ENCODE results near the gene ANKRD55.
A peak's percentile ranks its signal among the peaks of the same experiment; 100 is the strongest.
"Not testable (repeated sequence)": the region's sequence is repeated elsewhere in the genome, so short reads cannot be mapped to it uniquely, and the experiment has no call there.

ANKRD55 gene

DNA sequence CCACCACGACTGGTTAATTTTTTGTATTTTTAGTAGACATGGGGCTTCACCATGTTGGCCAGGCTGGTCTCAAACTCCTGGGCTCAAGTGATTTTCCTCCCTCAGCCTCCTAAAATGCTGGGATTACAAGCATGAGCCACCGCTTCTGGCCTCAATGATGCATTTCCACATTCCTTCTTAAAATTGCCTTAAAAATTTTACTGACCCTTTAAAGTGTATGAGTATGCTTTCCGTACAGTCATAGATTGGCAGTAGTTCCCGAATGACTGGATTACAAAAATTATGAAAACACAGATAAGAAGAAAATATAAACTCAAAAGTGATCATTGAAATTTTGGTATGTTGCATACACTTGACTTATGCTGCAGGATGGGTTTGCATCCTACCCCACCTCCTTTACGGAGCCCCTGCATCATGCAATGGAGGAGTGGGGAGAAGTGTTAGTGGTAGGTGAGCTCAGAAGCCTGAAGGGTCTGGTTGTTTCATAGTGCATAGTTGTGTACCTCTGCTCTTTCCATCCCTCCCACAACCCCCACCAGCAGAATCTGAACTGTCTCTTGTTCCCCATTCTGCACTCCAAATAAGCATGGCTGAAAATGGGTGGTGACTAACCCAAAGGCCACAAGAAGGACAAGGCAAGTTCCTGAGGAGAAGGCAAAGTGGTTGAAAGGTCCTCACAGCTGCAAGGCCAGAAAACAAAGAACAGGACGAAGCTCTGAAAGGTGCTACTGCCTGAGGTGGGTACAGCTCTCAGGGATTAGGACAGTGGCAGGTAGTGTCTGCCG is 26.8 kb downstream of the ANKRD55 start:
- no peak for DNase-seq

DNA sequence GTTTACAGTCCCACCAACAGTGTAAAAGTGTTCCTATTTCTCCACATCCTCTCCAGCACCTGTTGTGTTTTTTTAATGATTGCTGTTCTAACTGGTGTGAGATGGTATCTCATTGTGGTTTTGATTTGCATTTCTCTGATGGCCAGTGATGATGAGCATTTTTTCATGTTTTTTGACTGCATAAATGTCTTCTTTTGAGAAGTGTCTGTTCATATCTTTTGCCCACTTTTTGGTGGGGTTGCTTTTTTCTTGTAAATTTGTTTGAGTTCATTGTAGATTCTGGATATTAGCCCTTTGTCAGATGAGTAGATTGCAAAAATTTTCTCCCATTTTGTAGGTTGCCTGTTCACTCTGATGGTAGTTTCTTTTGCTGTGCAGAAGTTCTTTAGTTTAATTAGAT is 29.2 kb downstream of the ANKRD55 start:
- DNase-seq: not testable (repeated sequence)

GRCh38 chr5:56202483-56202882 is 30.6 kb downstream of the ANKRD55 start:
- DNase-seq: no peak

DNA sequence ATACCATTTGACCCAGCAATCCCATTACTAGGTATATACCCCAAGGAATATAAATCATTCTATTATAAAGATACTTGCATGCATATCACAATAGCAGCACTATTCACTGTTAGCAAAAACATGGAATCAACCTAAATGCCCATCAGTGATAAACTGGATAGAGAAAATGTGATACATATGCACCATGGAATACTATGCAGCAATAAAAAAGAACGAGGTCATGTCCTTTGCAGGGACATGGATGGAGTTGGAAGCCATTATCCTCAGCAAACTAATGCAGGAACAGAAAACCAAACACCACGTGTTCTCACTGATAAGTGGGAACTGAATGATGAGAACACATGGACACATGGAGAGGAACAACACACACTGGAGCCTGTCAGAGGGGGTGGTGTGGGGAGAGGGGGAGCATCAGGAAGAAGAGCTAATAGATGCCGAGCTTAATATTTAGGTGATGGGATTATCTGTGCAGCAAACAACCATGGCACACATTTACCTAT is 31.3 kb downstream of the ANKRD55 start:
- not testable (repeated sequence) for DNase-seq

- peak; percentile 43 to 60 for DNase-seq
Observed at GRCh38 chr5:56200971-56201666, 32.0 kb downstream of the ANKRD55 start.

- DNase-seq: no peak
Observed at GRCh38 chr5:56195016-56195415, 38.1 kb downstream of the ANKRD55 start.

- DNase-seq: no peak
Observed at GRCh38 chr5:56192246-56192645, 40.9 kb downstream of the ANKRD55 start.

- DNase-seq: no peak
Observed at GRCh38 chr5:56191656-56192055, 41.5 kb downstream of the ANKRD55 start.

DNA sequence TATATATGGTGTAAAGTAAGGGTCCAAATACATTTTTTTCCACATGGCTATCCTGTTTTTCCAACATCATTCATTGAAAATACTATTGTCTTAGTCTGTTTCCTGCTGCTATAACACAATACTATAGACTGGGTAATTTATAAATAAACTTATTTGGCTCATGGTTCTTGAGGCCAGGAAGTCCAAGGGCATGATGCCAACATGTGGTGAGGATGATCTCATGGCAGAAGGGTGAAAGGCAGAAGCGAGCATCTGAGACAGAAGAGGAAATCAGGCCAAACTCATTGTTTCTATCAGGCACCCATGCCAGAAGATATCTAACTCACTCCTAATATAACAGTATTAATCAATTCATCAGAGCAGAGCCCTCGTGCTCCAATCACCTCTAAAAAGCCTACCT is 42.6 kb downstream of the ANKRD55 start:
- peak in 1 of 2 experiments; percentile 38 for DNase-seq

DNA sequence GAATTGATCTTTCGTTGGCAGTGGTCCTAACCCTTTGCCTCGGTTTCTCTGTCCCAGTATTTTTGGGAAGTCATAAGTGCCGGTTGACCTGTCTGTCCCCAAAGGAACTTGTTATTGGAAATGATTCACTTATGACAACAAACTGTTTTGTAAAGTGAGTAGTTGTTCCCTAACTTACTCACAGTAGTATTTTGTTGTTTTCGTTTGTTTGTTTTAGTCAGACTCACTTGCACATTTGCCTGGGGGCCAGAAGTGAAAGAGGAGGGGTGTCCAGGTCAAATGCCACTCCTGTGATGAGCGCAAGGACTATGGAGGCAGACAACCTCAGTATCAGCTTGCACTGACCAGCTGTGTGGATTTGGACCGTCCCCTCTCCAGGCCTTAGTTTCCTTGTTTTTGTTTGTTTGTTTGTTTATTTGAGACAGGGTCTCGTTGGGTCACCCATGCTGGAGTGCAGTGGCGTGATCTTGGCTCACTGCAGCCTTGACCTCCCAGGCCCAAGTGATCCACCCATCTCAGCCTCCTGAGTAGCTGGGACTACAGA is 47.3 kb downstream of the ANKRD55 start:
- no peak for DNase-seq

- DNase-seq: no peak
Observed at GRCh38 chr5:56183506-56183905, 49.6 kb downstream of the ANKRD55 start.

GRCh38 chr5:56179442-56179841 is 53.7 kb downstream of the ANKRD55 start:
- DNase-seq: no peak

DNA sequence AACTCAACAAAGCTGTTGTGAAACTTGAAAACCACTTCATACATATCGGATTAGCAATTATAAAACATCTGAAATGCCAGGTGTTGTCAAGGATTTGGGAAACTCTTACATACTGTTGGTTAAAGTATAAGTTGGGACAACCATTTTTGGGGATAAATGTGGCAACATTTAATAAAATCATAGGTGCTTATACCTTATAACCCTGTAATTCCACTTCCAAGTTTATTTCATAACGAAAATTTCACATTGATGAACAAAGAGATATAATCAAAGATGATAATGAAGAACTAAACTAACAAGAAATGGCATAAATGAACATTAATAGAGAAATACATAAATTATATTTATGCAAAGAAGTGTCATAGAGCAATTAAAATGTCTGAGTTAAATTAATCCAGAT is 54.3 kb downstream of the ANKRD55 start:
- no peak for DNase-seq

GRCh38 chr5:56176871-56177533 is 56.1 kb downstream of the ANKRD55 start:
- no peak for DNase-seq

DNA sequence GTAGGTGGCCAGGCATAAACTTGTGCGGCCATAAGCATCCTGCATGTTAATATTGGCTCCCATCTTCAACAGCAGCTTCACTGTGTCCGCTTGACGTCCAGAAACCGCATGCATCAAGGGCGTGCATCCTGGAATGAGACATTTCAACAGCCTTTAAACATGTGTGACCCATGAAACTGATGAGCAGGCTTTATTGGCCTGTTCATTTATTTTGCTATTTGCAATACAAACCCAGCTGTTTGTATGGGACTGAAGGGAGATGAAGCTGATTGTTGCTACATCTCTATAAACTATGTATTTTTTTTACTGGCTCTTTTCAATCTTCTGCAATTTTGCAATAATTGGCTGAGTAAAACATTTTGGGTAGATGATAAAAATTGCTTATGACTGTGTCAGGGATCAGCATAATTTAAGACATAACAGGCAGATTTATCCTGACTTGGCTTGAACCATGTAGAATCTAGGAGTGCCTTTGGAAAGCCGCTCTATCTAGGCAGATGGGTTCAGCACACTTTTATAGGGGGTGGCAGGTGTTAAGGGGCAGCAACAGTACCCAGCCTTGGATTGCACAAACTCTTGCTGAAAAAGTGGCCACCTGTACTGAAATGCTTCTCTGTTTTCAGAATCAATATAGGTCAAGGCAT is 56.9 kb downstream of the ANKRD55 start:
- DNase-seq: no peak

- DNase-seq: no peak
Observed at GRCh38 chr5:56175488-56175887, 57.6 kb downstream of the ANKRD55 start.

DNA sequence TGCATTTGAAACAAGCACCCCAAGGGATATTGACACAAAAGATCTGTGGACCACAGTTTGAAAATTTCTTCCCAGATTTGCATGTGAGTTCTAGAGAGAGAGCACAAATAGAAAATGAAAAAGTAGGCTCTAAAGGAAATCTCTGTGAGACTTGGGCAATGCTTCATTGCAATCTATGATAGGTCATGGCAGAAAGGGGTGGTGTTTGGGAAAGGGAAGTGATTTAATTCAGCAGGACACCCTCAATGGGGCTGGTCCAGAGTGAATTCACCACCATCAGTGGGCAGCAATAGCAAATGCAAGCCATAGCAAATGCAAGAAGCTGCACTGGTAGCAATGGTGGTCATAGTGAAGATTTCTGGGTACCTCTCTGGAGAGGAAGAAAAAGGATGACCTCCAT is 58.1 kb downstream of the ANKRD55 start:
- no peak for DNase-seq

DNA sequence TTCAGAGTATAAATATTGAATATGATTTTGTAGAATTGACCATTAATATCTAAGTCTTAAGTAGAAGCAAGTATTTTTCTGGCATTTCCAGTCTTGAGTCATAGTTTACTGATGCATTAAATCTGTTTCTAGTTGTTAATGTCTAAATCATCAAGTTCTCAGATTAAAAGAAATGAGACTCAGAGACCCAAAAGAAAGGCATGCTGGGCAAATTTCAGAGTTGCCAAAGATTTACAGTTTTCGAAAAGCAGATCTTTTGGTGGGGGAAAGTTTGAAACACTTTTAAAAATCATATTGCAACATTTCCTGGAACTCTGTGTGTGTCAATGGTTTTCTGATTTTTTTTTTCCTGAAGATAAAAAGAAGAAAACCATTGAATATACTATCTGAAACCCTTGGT is 60.9 kb downstream of the ANKRD55 start:
- DNase-seq: no peak

DNA sequence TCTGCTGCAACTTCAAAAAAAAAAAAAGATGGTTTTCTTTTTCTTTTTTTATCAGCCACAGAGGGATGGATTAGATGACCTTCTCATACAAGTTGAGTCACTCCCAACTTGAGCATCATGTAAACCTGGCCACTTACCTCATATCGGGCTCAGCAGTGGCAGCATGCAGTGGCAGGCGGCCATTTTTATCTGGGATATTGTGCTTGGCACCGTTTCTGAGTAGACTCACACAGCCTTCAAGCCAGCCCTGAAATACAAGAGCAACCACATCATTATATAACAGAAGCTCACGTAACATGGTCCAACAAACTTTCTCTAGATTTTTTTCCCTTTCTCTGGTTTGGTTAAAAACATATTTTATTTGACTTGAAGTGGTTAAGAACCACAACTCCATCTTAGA is 62.6 kb downstream of the ANKRD55 start:
- DNase-seq: no peak

- no peak for DNase-seq
Observed at GRCh38 chr5:56169949-56170348, 63.2 kb downstream of the ANKRD55 start.

DNA sequence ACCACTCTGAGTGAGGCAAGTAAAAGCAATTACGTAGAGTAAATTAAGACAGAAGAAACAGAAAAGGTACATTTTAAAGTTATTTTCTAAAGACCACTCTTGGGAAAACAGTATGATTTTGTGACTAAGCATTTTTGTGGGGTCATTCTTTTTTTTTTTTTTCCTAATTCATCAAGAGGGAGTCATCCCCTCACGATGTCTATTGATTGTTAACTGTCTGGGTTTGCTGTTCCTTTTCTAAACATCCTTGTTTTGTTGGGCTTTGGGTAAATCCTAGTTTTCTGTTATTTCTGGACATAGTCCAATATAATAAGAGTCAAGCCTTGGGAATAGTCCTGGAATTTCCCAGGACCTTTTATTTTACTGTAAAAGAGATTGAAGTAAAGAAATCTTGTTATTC is 63.8 kb downstream of the ANKRD55 start:
- DNase-seq: no peak

DNA sequence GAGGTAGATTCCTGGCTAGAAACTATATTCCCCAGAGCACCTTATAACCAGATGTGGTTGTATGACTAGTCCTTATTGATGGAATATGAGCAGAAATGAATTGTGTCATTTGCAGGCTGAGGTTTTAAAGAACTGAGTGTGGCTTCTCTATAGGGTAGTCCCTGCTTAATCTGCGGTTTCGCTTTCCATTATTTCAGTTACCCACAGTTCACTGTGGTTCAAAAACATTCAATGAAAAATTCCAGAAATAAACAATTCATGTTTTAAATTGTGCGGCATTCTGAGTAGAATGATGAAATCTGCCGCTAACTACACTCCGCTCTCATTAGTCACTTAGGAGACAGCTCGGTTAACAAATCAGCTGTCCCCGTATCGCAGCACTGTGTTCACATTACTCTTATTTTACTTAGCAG is 65.1 kb downstream of the ANKRD55 start:
- DNase-seq: no peak

DNA sequence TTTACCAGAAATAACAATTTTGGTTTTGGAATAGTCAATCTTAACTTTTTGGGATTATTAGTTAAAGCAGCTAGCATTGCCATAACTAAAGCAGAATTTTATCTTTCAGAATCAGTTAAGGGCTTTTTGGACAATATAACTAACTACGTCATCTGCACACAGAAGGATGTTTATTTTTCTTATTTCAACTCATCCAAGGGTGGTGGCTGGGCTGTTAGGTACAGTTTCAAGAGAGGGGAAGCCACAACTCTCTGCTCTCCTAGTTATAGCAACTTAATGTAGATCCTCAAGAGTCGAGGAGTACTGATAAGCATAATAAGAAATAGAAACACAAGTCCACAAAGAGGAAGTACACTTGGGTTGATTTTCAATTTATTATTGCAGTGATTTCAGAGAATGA is 65.6 kb downstream of the ANKRD55 start:
- DNase-seq: no peak

Data from stimulated activated CD4-positive, alpha-beta T cell treated with anti-CD3 and anti-CD28 coated beads, Interleukin-4, amount 100 ng/mL, for 4 hours (primary cell).